Fibroblast of pulmonary artery (primary cell): ENCODE data around the gene PPP3CB.

Experiments
- DNase-seq: peaks from one replicate; pipeline ENCODE4 v3.0.0-alpha.2; 2010; ENCODE audit warnings: low read depth
- H3K4me3 ChIP-seq: replicated peaks from 2 replicates; pipeline ENCODE4 v1.5.1; 2011; ENCODE audit warnings: low read depth, mild to moderate bottlenecking, control low read depth, low read length, moderate library complexity
- TF ChIP-seq, protein P1 (sequence below): IDR thresholded peaks from 2 replicates; pipeline ENCODE4 v1.5.1; 2011; ENCODE audit warnings: mild to moderate bottlenecking, control low read depth, low read length, inconsistent platforms; ENCODE audit errors: missing control alignments

Gene PPP3CB

DNA sequence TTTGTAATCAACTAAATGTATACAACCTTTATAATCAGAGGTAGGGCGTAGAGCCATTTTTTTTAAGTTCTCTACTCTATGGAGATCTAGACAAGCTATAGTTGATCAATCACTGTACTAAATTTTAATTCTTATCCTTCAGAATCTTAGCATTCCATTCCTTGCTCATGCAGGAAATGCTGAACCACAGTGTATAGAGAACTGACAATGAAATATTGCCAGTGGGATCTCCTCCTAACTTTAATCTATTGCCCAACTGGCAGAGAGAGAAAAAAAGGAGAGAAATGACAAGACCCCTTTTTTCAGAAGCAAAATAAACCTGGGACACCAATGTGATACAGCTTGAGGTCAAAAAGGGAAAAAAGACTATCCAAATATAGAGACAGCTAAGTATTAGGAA lies 26.4 kb upstream of the PPP3CB start:
- TF ChIP-seq, protein P1, sequence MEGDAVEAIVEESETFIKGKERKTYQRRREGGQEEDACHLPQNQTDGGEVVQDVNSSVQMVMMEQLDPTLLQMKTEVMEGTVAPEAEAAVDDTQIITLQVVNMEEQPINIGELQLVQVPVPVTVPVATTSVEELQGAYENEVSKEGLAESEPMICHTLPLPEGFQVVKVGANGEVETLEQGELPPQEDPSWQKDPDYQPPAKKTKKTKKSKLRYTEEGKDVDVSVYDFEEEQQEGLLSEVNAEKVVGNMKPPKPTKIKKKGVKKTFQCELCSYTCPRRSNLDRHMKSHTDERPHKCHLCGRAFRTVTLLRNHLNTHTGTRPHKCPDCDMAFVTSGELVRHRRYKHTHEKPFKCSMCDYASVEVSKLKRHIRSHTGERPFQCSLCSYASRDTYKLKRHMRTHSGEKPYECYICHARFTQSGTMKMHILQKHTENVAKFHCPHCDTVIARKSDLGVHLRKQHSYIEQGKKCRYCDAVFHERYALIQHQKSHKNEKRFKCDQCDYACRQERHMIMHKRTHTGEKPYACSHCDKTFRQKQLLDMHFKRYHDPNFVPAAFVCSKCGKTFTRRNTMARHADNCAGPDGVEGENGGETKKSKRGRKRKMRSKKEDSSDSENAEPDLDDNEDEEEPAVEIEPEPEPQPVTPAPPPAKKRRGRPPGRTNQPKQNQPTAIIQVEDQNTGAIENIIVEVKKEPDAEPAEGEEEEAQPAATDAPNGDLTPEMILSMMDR = no peak
- no peak overlapping the region for H3K4me3 ChIP-seq
- DNase-seq = peak; percentile 31

GRCh38 chr10:73519336-73519735 lies 23.5 kb upstream of the PPP3CB start:
- H3K4me3 ChIP-seq = no peak overlapping the region
- no peak for DNase-seq
- TF ChIP-seq, protein P1 = no peak

DNA sequence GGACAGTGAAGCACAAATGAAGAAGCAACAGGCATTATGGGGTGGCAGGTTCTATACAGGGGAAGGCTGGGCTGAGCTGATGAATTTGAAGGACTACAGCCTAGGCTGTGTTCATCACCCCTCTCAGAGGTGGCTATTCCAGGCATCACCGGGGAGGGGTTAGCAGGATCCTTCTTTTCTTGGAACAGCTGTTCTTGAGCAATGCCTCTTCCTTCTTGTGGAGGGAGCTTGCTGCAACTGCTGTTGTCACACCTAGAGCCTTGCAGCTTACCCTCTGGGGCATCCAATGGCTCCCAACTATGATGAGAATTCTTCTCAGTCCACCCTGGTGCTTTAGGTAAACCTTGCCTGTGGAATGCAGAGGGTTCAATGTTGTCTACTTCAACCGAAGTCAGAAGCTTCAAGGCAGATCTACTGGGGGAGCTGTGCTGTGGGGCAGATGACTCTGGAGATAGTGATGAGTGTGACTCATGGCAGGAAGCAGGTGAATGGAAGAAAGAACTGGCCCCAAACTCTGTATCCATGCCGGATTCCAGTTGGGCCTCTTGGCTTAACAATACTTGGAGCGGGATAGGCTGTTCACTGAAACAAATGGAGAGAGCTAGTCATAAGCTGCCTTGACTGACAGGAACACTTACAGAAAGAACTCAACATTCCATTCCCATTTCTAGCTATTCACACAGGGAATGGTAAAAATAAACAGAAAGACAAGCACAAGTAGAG lies 21.5 kb upstream of the PPP3CB start:
- no peak overlapping the region for H3K4me3 ChIP-seq
- TF ChIP-seq, protein P1 = no peak
- DNase-seq = peak; percentile 13

DNA sequence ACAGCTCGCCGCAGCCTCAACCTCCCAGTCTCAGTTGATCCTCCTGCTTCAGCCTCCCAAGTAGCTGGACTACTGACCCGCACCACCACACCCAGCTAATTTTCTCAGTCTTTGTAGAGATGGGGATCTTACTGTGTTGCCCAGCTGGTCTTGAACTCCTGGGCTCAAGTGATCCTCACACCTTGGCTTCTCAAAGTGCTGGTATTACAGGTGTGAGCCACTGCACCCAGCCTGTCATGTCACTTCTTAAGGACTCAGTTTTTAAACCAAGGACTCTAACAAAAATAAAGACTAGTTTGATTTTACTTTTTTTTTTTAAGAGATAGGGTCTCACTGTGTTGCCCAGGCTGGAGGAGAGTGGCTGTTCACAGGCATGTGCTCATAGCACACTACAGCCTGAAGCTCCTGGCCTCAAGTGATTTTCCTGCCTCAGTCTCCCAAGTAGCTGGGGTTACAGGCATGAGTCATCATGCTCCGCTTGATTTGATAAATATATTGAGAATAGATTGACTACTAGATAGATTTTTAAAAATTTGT lies 16.5 kb upstream of the PPP3CB start:
- no peak overlapping the region for H3K4me3 ChIP-seq
- DNase-seq = no peak
- TF ChIP-seq, protein P1 = no peak

DNA sequence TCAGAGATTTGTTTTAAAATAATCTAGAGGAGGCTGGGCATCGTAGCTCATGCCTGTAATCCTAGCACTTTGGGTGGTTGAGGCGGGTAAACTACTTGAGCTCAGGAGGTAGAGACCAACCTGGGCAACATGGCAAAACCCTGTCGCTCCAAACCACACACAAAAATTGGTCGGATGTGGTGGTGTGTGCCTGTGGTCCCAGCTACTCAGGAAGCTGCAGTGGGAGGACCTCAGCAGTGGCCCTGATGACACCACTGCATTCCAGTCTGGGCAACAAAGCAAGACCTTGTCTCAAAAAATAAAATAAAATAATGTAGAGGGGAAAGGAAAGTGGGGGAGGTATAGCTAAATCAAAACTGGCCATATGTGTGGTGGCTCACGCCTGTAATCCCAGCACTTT lies 13.9 kb upstream of the PPP3CB start:
- TF ChIP-seq, protein P1 = no peak
- DNase-seq = no peak
- H3K4me3 ChIP-seq = no peak overlapping the region

DNA sequence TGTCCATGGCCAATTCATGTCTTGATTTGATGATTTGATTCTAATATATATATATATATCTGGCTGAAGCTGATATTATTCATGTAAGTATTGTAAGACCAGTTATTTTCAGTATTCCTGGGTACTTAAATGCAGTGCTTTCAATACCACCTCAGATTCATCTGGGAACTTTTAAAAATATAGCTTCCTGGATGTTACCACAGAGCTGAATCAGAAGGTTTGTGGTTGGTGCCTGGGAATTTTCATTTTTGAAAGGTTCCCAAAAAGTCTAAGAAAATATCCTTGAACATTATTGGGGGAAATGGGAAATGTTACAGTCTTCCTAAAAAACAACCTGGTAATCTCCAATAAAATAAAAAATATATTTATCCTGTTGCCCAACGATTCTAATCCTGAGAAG lies 10.7 kb upstream of the PPP3CB start:
- TF ChIP-seq, protein P1 = no peak
- no peak overlapping the region for H3K4me3 ChIP-seq
- DNase-seq = no peak

GRCh38 chr10:73506074-73506473 lies 10.2 kb upstream of the PPP3CB start:
- TF ChIP-seq, protein P1 = no peak
- no peak for DNase-seq
- no peak overlapping the region for H3K4me3 ChIP-seq
